Activated CD4-positive, alpha-beta T cell treated with anti-CD3 and anti-CD28 coated beads, Interleukin-2, amount 50 U/mL, for 4 hours (primary cell): ENCODE measurements around the gene PEMT.
"Not testable (repeated sequence)": the region's sequence is repeated elsewhere in the genome, so short reads cannot be mapped to it uniquely, and the experiment has no call there.

Source experiments
- DNase-seq, 2 experiments: peaks; one replicate each; pipeline ENCODE4 v3.0.0-alpha.2; 2020

The PEMT gene

GRCh38 chr17:17591355-17592298 lies at the start of gene PEMT:
PEMT (minus strand) TSS chr17:17591708; CDS start chr17:17591626, 82 bp downstream.
- DNase-seq, result peak; percentile 89 to 92

- not testable (repeated sequence) for DNase-seq
Measured at GRCh38 chr17:17639661-17640270, 48.3 kb upstream of the PEMT start.

- no peak for DNase-seq
Measured at GRCh38 chr17:17638467-17638866, 47.0 kb upstream of the PEMT start.

GRCh38 chr17:17636272-17636885 lies 44.9 kb upstream of the PEMT start:
- no peak for DNase-seq

GRCh38 chr17:17635537-17636271 lies 44.2 kb upstream of the PEMT start:
- not testable (repeated sequence) for DNase-seq

GRCh38 chr17:17635126-17635525 lies 43.6 kb upstream of the PEMT start:
- DNase-seq, result no peak

- DNase-seq, result no peak
Measured at GRCh38 chr17:17633310-17633709, 41.8 kb upstream of the PEMT start.

- DNase-seq, result not testable (repeated sequence)
Measured at GRCh38 chr17:17632690-17633089, 41.2 kb upstream of the PEMT start.

GRCh38 chr17:17628388-17629008 lies 37.0 kb upstream of the PEMT start:
- peak; percentile 38 to 45 for DNase-seq

- DNase-seq, result no peak
Measured at GRCh38 chr17:17626840-17627239, 35.3 kb upstream of the PEMT start.

- DNase-seq, result no peak
Measured at GRCh38 chr17:17626151-17626805, 34.8 kb upstream of the PEMT start.

GRCh38 chr17:17624741-17625140 lies 33.2 kb upstream of the PEMT start:
- DNase-seq, result no peak

GRCh38 chr17:17623904-17624303 lies 32.4 kb upstream of the PEMT start:
- DNase-seq, result no peak

GRCh38 chr17:17621254-17621653 lies 29.7 kb upstream of the PEMT start:
- DNase-seq, result no peak

- peak; percentile 37 to 41 for DNase-seq
Measured at GRCh38 chr17:17613708-17614114, 22.2 kb upstream of the PEMT start.

- DNase-seq, result no peak
Measured at GRCh38 chr17:17612085-17613022, 20.8 kb upstream of the PEMT start.

- DNase-seq, result no peak
Measured at GRCh38 chr17:17609121-17609520, 17.6 kb upstream of the PEMT start.

- no peak for DNase-seq
Measured at GRCh38 chr17:17606416-17607000, 15.0 kb upstream of the PEMT start.

GRCh38 chr17:17605729-17606088 lies 14.2 kb upstream of the PEMT start:
- no peak for DNase-seq

- no peak for DNase-seq
Measured at GRCh38 chr17:17605083-17605728, 13.7 kb upstream of the PEMT start.
